HepG2 (cell line): ENCODE results near the gene SCAF8. TPM values are rescaled to one million over a fixed set of nuclear protein-coding genes. Genes with fewer than 3 reads are reported as not detected.

Experiments used
- CHD2 ChIP-seq: IDR thresholded peaks from 2 replicates; pipeline ENCODE4 v1.6.1; 2011; ENCODE audit warnings: low read depth, low read length, improper control_type of control experiment
- CSRNP2 ChIP-seq: sonication (generic); formaldehyde crosslinking; conservative IDR thresholded peaks from 2 replicates; pipeline ENCODE4 v1.8.0; 2022; ENCODE audit warnings: low read depth, missing genetic modification reagents
- DPF2 ChIP-seq: sonication (generic); formaldehyde crosslinking; IDR thresholded peaks from 2 replicates; pipeline ENCODE4 v1.4.0; 2020; ENCODE audit warnings: mild to moderate bottlenecking, low read depth, missing genetic modification reagents, borderline replicate concordance
- MAF1 ChIP-seq: sonication (generic); formaldehyde crosslinking; IDR thresholded peaks from 2 replicates; pipeline ENCODE4 v1.5.0; 2020; ENCODE audit warnings: missing genetic modification reagents, borderline replicate concordance
- PPARG ChIP-seq: conservative IDR thresholded peaks from 2 replicates; pipeline ENCODE4 v1.6.1; 2016; ENCODE audit warnings: missing biosample characterization, missing genetic modification reagents
- SSRP1 ChIP-seq: IDR thresholded peaks from 2 replicates; pipeline ENCODE4 v1.6.1; 2016; ENCODE audit warnings: control low read depth
- TEAD2 ChIP-seq: sonication (generic); formaldehyde crosslinking; IDR thresholded peaks from 2 replicates; pipeline ENCODE4 v1.9.0; 2021; ENCODE audit warnings: missing genetic modification reagents
- TEAD3 ChIP-seq: optimal IDR thresholded peaks from 2 replicates; pipeline ENCODE3; 2016; ENCODE audit warnings: borderline replicate concordance
- ZBTB2 ChIP-seq: sonication (generic); formaldehyde crosslinking; IDR thresholded peaks from 2 replicates; pipeline ENCODE4 v1.8.0; 2022; ENCODE audit warnings: low read depth, missing genetic modification reagents
- ZBTB25 ChIP-seq: IDR thresholded peaks from 2 replicates; pipeline ENCODE4 v1.6.1; 2018; ENCODE audit warnings: missing genetic modification reagents
- ZBTB4 ChIP-seq: sonication (generic); formaldehyde crosslinking; IDR thresholded peaks from 2 replicates; pipeline ENCODE4 v1.4.0; 2020; ENCODE audit warnings: missing genetic modification reagents, mild to moderate bottlenecking, borderline replicate concordance
- ZNF138 ChIP-seq: sonication (generic); formaldehyde crosslinking; IDR thresholded peaks from 2 replicates; pipeline ENCODE4 v1.5.0; 2020; ENCODE audit warnings: mild to moderate bottlenecking, low read depth, missing genetic modification reagents
- ZNF563 ChIP-seq: sonication (generic); formaldehyde crosslinking; IDR thresholded peaks from 2 replicates; pipeline ENCODE4 v1.8.0; 2022; ENCODE audit warnings: mild to moderate bottlenecking, moderate library complexity, missing genetic modification reagents
- ZNF619 ChIP-seq: sonication (generic); formaldehyde crosslinking; IDR thresholded peaks from 2 replicates; pipeline ENCODE4 v1.4.0; 2020; ENCODE audit warnings: mild to moderate bottlenecking, missing genetic modification reagents
- ZNF646 ChIP-seq: sonication (generic); formaldehyde crosslinking; IDR thresholded peaks from 2 replicates; pipeline ENCODE4 v1.9.0; 2021; ENCODE audit warnings: mild to moderate bottlenecking, missing genetic modification reagents
- ZNF816 ChIP-seq: sonication (generic); formaldehyde crosslinking; IDR thresholded peaks from 2 replicates; pipeline ENCODE4 v1.8.0; 2022; ENCODE audit warnings: missing genetic modification reagents, mild to moderate bottlenecking, borderline replicate concordance
- polyA plus RNA-seq, 8 experiments: library from polyadenylated mRNA; depleted of rRNA in 3 of 8; stranded (reverse) in 7 of 8; unstranded in 1 of 8; fragments of >200 nt; fragmentation: Illumina TruSeq in 4 of 8; extraction: Trizol in 4 of 8; gene quantifications; 2 replicates each; pipeline versions ENCODE4 v1.2.1 to v1.2.3, GENCODE V29; 2011 to 2016; ENCODE audit warnings: low read depth in 4 of 8, missing spikeins in 1 of 8, mixed read lengths in 1 of 8; ENCODE audit not compliant: insufficient read depth in 1 of 8
- total RNA-seq, 5 experiments: library from RNA; depleted of rRNA; stranded (reverse); fragments of >200 nt; fragmentation: Illumina TruSeq; extraction: Trizol; gene quantifications; 2 replicates each; pipeline ENCODE4 v1.2.3, GENCODE V29; 2016; ENCODE audit warnings: low read depth in 1 of 5

SCAF8 gene
- total and polyA plus RNA-seq, 2 of the 13 experiments (the other 11 are each of a cell fraction or from before 2014, with no cell fraction given), result 15.3 to 40.8 TPM

GRCh38 chr6:154733183-154733625 lies at the start of gene SCAF8 (continued):
- no peak for TF ChIP-seq ZNF646 (CRISPR knock-in tag)
- TF ChIP-seq CHD2, result no peak
- TF ChIP-seq TEAD2, result 0 out of 2 replicates have a peak, but pooled peaks have one; percentile 62
- peak; percentile 80 for TF ChIP-seq TEAD3 (CRISPR knock-in tag)
- TF ChIP-seq ZNF619 (CRISPR knock-in tag), result no peak
- no peak; the same call in 1 of the 2 replicates for TF ChIP-seq DPF2 (CRISPR knock-in tag)
- no peak for TF ChIP-seq PPARG (CRISPR knock-in tag)
- TF ChIP-seq ZNF138 (CRISPR knock-in tag), result no peak; the same call in 1 of the 2 replicates
- TF ChIP-seq ZNF816 (CRISPR knock-in tag), result no peak
- TF ChIP-seq ZBTB4 (CRISPR knock-in tag), result no peak
- peak; percentile 53; the same call in 1 of the 2 replicates for TF ChIP-seq MAF1 (CRISPR knock-in tag)
- TF ChIP-seq CSRNP2 (CRISPR knock-in tag), result no peak; the same call in 1 of the 2 replicates
- peak; percentile 98 for TF ChIP-seq ZBTB2
- no peak for TF ChIP-seq SSRP1 (CRISPR knock-in tag)
- TF ChIP-seq ZNF563 (CRISPR knock-in tag), result no peak; the same call in 1 of the 2 replicates
- TF ChIP-seq ZBTB25 (CRISPR knock-in tag), result peak; percentile 62; the same call in 1 of the 2 replicates
